ENCODE data around the gene USP13.
"Not testable (repeated sequence)": the region's sequence is repeated elsewhere in the genome, so short reads cannot be mapped to it uniquely, and the experiment has no call there.

Gene USP13

GRCh38 chr3:179738998-179739397, 86.2 kb downstream of the USP13 start:
- DNase-seq, result no peak

- DNase-seq, result no peak
These were observed 87.2 kb downstream of the USP13 start for GRCh38 chr3:179739816-179740594.

- no peak for DNase-seq
These were observed 91.1 kb downstream of the USP13 start for GRCh38 chr3:179743913-179744312.

GRCh38 chr3:179744667-179745066, 91.8 kb downstream of the USP13 start:
- DNase-seq, result no peak

GRCh38 chr3:179745079-179745478, 92.2 kb downstream of the USP13 start:
- DNase-seq, result no peak

- DNase-seq, result no peak
These were observed 92.9 kb downstream of the USP13 start for GRCh38 chr3:179745716-179746115.

- DNase-seq, result no peak
These were observed 98.0 kb downstream of the USP13 start for GRCh38 chr3:179750720-179751328.

GRCh38 chr3:179760944-179761343, 108.1 kb downstream of the USP13 start:
- DNase-seq, result no peak

GRCh38 chr3:179765396-179765795, 112.6 kb downstream of the USP13 start:
- no peak for DNase-seq

GRCh38 chr3:179766416-179767133, 113.7 kb downstream of the USP13 start:
- no peak for DNase-seq

- DNase-seq, result no peak
These were observed 115.2 kb downstream of the USP13 start for GRCh38 chr3:179768080-179768479.

- no peak for DNase-seq
These were observed 116.8 kb downstream of the USP13 start for GRCh38 chr3:179769411-179770247.

- DNase-seq, result no peak
These were observed 119.0 kb downstream of the USP13 start for GRCh38 chr3:179771797-179772196.

GRCh38 chr3:179772297-179772696, 119.5 kb downstream of the USP13 start:
- DNase-seq, result no peak

GRCh38 chr3:179775416-179776122, 122.7 kb downstream of the USP13 start:
- DNase-seq, result no peak

GRCh38 chr3:179782841-179783240, 130.0 kb downstream of the USP13 start:
- not testable (repeated sequence) for DNase-seq

GRCh38 chr3:179788996-179789395, 136.2 kb downstream of the USP13 start:
- DNase-seq, result no peak

- DNase-seq, result no peak
These were observed 139.0 kb downstream of the USP13 start for GRCh38 chr3:179791793-179792192.

GRCh38 chr3:179794355-179794754, 141.5 kb downstream of the USP13 start:
- no peak for DNase-seq

GRCh38 chr3:179796421-179796820, 143.6 kb downstream of the USP13 start:
- DNase-seq, result no peak

GRCh38 chr3:179797192-179797591, 144.4 kb downstream of the USP13 start:
- no peak for DNase-seq

- no peak for DNase-seq
These were observed 148.4 kb downstream of the USP13 start for GRCh38 chr3:179801263-179801662.

Data from activated CD8-positive, alpha-beta memory T cell treated with anti-CD3 and anti-CD28 coated beads, Interleukin-2, amount 50 U/mL, for 48 hours (primary cell).